ENCODE measurements around the gene LRIG3. TPM values are rescaled to one million over a fixed set of nuclear protein-coding genes. Genes with fewer than 3 reads are reported as not detected.

Gene LRIG3, protein sequence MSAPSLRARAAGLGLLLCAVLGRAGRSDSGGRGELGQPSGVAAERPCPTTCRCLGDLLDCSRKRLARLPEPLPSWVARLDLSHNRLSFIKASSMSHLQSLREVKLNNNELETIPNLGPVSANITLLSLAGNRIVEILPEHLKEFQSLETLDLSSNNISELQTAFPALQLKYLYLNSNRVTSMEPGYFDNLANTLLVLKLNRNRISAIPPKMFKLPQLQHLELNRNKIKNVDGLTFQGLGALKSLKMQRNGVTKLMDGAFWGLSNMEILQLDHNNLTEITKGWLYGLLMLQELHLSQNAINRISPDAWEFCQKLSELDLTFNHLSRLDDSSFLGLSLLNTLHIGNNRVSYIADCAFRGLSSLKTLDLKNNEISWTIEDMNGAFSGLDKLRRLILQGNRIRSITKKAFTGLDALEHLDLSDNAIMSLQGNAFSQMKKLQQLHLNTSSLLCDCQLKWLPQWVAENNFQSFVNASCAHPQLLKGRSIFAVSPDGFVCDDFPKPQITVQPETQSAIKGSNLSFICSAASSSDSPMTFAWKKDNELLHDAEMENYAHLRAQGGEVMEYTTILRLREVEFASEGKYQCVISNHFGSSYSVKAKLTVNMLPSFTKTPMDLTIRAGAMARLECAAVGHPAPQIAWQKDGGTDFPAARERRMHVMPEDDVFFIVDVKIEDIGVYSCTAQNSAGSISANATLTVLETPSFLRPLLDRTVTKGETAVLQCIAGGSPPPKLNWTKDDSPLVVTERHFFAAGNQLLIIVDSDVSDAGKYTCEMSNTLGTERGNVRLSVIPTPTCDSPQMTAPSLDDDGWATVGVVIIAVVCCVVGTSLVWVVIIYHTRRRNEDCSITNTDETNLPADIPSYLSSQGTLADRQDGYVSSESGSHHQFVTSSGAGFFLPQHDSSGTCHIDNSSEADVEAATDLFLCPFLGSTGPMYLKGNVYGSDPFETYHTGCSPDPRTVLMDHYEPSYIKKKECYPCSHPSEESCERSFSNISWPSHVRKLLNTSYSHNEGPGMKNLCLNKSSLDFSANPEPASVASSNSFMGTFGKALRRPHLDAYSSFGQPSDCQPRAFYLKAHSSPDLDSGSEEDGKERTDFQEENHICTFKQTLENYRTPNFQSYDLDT
- total RNA-seq (1 to 10 TPM; 2.9 to 5.1 (median 3.6) TPM), polyA plus RNA-seq (1 to 10 TPM; 1.4 to 2.2 (median 1.7) TPM)
- long read RNA-seq, donor 1, full-length matches to known transcripts, result 4 of 5 reads
- long read RNA-seq, donor 1, partial matches to known transcripts, result 1 of 5 reads
- long read RNA-seq, donor 1, other reads (novel, unspliced or antisense), result 0 of 5 reads
- long read RNA-seq, donor 2, full-length matches to known transcripts, result 4 of 4 reads
- long read RNA-seq, donor 2, partial matches to known transcripts, result 0 of 4 reads
- long read RNA-seq, donor 2, other reads (novel, unspliced or antisense), result 0 of 4 reads

DNA sequence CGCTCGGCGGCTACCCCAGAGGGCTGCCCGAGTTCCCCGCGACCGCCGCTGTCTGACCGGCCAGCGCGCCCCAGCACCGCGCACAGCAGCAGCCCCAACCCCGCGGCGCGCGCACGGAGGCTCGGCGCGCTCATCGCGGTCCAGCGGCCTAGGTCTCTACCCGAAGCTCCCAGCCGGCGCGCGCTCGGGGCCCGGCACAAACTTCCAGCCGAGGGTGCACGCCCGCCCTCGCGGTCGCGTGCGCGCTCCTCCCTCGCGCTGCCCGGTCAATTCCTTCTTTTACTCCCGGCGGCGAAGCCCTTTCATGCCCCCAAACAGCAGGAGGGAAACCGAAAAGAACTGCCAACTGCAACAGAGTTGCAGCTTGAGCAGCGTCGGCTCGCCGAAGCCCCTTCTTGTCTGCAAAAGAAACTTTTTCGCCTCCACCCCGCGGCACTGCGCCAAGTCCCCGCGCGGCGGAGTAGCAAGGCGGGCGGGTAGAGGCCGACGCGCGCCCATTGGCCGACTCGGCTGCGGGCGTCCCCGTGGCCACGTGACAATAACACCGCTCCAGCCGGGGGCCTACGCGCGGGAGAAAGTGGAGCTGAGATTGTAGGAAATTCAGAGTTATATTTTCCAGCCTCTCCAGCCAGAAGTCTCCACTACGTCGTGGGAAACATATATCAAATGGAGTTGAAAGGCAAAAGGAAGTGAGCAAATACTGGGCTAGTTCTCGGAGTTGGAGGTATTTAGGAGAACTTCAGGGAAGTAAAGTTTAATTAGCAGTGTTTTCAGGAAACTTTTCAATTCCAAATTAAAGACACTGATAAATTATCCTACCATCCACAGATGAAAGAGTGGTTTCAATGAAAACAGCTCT, at the start of gene LRIG3:
LRIG3 (minus strand) TSS at position 403 of the 859 bp plus-strand sequence; CDS start at position 134, 269 bp downstream.
- TF ChIP-seq, protein P1, sequence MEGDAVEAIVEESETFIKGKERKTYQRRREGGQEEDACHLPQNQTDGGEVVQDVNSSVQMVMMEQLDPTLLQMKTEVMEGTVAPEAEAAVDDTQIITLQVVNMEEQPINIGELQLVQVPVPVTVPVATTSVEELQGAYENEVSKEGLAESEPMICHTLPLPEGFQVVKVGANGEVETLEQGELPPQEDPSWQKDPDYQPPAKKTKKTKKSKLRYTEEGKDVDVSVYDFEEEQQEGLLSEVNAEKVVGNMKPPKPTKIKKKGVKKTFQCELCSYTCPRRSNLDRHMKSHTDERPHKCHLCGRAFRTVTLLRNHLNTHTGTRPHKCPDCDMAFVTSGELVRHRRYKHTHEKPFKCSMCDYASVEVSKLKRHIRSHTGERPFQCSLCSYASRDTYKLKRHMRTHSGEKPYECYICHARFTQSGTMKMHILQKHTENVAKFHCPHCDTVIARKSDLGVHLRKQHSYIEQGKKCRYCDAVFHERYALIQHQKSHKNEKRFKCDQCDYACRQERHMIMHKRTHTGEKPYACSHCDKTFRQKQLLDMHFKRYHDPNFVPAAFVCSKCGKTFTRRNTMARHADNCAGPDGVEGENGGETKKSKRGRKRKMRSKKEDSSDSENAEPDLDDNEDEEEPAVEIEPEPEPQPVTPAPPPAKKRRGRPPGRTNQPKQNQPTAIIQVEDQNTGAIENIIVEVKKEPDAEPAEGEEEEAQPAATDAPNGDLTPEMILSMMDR (IDR thresholded peaks at IDR 0.05), result no peak
- 0% methylated on average over 55 to 80 of the region's 80 CpGs for WGBS, 3 donors
- Histone ChIP-seq H3K4me1 (peaks cover 17% of the 10 kb centered on the region), H3K9me3 (no peaks in the 10 kb centered on the region), H3K27ac (peak within 1 kb of the TSS; percentile 91), H3K27me3 (ENCODE audit: insufficient read depth in 3 of 3, low read length in 2 of 3) (no peaks in the 10 kb centered on the region), H3K4me3 (peak within 1 kb of the TSS; percentile 95), H3K36me3 (ENCODE audit: insufficient read depth in 1 of 2, low read depth in 1 of 2) (no peaks in the 10 kb centered on the region)
- peak; percentile 92 to 96 (median 95) for ATAC-seq
- DNase-seq, result peak; percentile 91 to 94
- intact Hi-C loops (cut with DNase I), result no loop called here

DNA sequence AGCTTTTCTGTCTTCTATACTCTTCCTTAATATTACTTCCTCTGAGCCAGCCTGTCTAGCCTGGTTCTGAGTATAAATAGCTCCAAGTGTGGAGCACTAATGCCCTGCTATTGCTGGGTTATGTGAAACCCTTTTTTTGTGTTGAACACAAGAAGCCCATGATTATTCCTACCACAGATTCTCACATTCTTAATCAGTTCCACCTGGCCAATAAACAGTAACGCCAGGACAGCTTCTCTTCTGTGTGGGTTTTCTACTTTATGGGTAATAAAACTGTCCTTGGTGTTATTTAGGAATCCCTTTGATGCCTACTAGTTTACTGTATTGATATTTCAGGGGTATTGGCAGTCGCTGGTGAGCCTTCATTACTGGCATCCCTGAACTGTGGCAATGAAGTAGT, 48.9 kb upstream of the LRIG3 start:
- DNase-seq (no peak), ATAC-seq (no peak)
- TF ChIP-seq, protein P1 (IDR thresholded peaks at IDR 0.05), result no peak
- WGBS, 3 donors, result 43 to 68% (median 52%) methylated on average over 2 of the region's 2 CpGs
- Histone ChIP-seq H3K4me3 (no peak overlapping the region), H3K27me3 (ENCODE audit: insufficient read depth in 3 of 3, low read length in 2 of 3) (no peaks in the 10 kb centered on the region), H3K27ac (no peak overlapping the region), H3K4me1 (peaks cover 3% of the 10 kb centered on the region), H3K36me3 (ENCODE audit: insufficient read depth in 1 of 2, low read depth in 1 of 2) (no peaks in the 10 kb centered on the region), H3K9me3 (no peaks in the 10 kb centered on the region)
- intact Hi-C loops (cut with DNase I), result no loop called here

DNA sequence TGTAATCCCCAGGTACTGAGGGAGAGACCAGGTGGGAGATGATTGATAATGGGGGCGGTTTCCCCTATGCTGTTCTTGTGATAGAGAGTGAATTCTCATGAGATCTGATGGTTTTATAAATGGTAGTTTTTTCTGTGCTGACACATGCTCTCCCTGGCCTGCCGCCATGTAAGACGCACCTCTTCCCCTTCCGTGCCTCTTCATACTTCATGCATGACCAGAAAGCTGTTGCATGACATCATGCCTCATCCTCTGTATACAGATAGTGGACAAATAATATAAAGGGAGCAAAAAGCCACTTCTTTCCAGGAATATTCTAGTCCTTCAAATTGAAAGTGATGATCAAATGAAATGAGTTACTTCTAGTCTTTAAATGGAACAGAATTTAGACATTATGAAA, 47.3 kb upstream of the LRIG3 start:
- DNase-seq, result no peak
- Histone ChIP-seq H3K4me3 (no peak overlapping the region), H3K4me1 (peaks cover 3% of the 10 kb centered on the region), H3K36me3 (ENCODE audit: insufficient read depth in 1 of 2, low read depth in 1 of 2) (no peaks in the 10 kb centered on the region), H3K27me3 (ENCODE audit: insufficient read depth in 3 of 3, low read length in 2 of 3) (no peaks in the 10 kb centered on the region), H3K27ac (no peak overlapping the region), H3K9me3 (no peaks in the 10 kb centered on the region)
- WGBS, 3 donors, result 52 to 63% (median 53%) methylated on average over 4 of the region's 4 CpGs
- no peak for ATAC-seq
- intact Hi-C loops (cut with DNase I), result no loop called here
- TF ChIP-seq, protein P1 (IDR thresholded peaks at IDR 0.05), result no peak

DNA sequence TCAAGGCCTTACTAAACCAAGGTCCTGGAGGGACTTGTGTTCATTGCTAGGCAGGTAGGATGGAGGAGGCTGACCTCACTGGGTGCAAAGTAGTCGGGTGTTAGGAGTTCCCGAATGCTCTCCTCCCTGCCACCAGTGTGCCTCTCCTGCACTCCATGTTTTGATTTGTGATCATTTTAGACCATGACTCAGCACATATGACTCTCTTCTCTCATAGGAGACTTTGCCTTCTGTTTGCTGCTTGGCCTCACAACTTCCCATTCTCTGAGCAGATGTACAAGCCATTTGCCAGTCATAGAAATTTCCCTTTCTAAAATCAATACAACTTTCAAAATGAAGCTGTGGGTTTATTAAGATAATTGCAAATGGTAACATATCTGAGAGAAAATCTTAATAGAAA, 46.6 kb upstream of the LRIG3 start:
- Histone ChIP-seq H3K27me3 (ENCODE audit: insufficient read depth in 3 of 3, low read length in 2 of 3) (no peaks in the 10 kb centered on the region), H3K27ac (no peak overlapping the region), H3K4me3 (no peak overlapping the region), H3K36me3 (ENCODE audit: insufficient read depth in 1 of 2, low read depth in 1 of 2) (no peaks in the 10 kb centered on the region), H3K4me1 (peaks cover 3% of the 10 kb centered on the region), H3K9me3 (no peaks in the 10 kb centered on the region)
- TF ChIP-seq, protein P1 (IDR thresholded peaks at IDR 0.05), result no peak
- DNase-seq, result no peak
- ATAC-seq, result peak in 1 of 4 donors; percentile 19
- intact Hi-C loops (cut with DNase I), result no loop called here
- WGBS, 3 donors, result 86 to 92% (median 87%) methylated on average over 2 of the region's 2 CpGs
